Smooth muscle cell (in vitro differentiated cells): ENCODE data around the gene DLG2. TPM values are rescaled to one million over a fixed set of nuclear protein-coding genes. Genes with fewer than 3 reads are reported as not detected.

ENCODE experiments used
- DNase-seq: peaks from one replicate; lab custom pipeline; 2025; ENCODE audit not compliant: unreplicated experiment; lab: John Stamatoyannopoulos, UW
- H2AFZ ChIP-seq: fragments of 200-600 bp; sonication (generic); 2 replicates; pipeline ENCODE4 v1.6.0; 2016; ENCODE audit warnings: antibody characterized with exemption, low read depth, mild to moderate bottlenecking
- H3F3A ChIP-seq: fragments of 200-600 bp; sonication (generic); 2 replicates; pipeline ENCODE4 v1.6.0; 2017; ENCODE audit warnings: antibody characterized with exemption, low read depth
- H3K27ac ChIP-seq: fragments of 200-600 bp; sonication (generic); 2 replicates; pipeline ENCODE4 v1.5.1; 2016; ENCODE audit warnings: low read depth, mild to moderate bottlenecking
- H3K27me3 ChIP-seq: fragments of 200-600 bp; sonication (generic); 2 replicates; pipeline ENCODE4 v1.6.1; 2016; ENCODE audit warnings: low read depth, mild to moderate bottlenecking
- H3K36me3 ChIP-seq: fragments of 200-600 bp; sonication (generic); 2 replicates; pipeline ENCODE4 v1.5.1; 2016; ENCODE audit warnings: low read depth
- H3K4me1 ChIP-seq: fragments of 200-600 bp; sonication (generic); 2 replicates; pipeline ENCODE4 v1.5.1; 2016; ENCODE audit warnings: low read depth
- H3K4me2 ChIP-seq: fragments of 200-600 bp; sonication (generic); 2 replicates; pipeline ENCODE4 v1.6.0; 2016; ENCODE audit warnings: mild to moderate bottlenecking
- H3K4me3 ChIP-seq: fragments of 200-600 bp; sonication (generic); 2 replicates; pipeline ENCODE4 v1.5.1; 2016; ENCODE audit warnings: mild to moderate bottlenecking
- H3K79me2 ChIP-seq: fragments of 200-600 bp; sonication (generic); 2 replicates; pipeline ENCODE4 v1.6.0; 2016; ENCODE audit warnings: low read depth, mild to moderate bottlenecking
- H3K9ac ChIP-seq: fragments of 200-600 bp; sonication (generic); 2 replicates; pipeline ENCODE4 v1.6.0; 2016; ENCODE audit warnings: low read depth
- H3K9me3 ChIP-seq: fragments of 200-600 bp; sonication (generic); replicated peaks from 2 replicates; pipeline ENCODE4 v1.5.1; 2016; ENCODE audit warnings: low read depth
- H4K20me1 ChIP-seq: fragments of 200-600 bp; sonication (generic); 2 replicates; pipeline ENCODE4 v1.6.0; 2016; ENCODE audit warnings: low read depth
- WGBS: methylation state at CpG from one replicate; pipeline ENCODE4 v1.1.7; 2016; ENCODE audit warnings: low lambda C conversion rate; 5-methylcytosine and 5-hydroxymethylcytosine counted together
- polyA plus RNA-seq: library from polyadenylated mRNA; unstranded; fragments of >200 nt; fragmentation: Nextera tagmentation; extraction: Ambion mirVana; gene quantifications from 2 replicates; pipeline ENCODE4 v1.2.1, GENCODE V29; 2016
- total RNA-seq: library from RNA; depleted of rRNA; stranded (reverse); fragments of >200 nt; gene quantifications from 2 replicates; pipeline ENCODE4 v1.2.3, GENCODE V29; 2014
- TF ChIP-seq, protein P1 (sequence below): fragments of 200-600 bp; sonication (generic); IDR thresholded peaks from 2 replicates; pipeline ENCODE4 v1.5.1; 2017; ENCODE audit warnings: borderline replicate concordance, mild to moderate bottlenecking, antibody characterized with exemption; ENCODE audit not compliant: insufficient read depth, poor library complexity, severe bottlenecking

The DLG2 gene
- total and polyA plus RNA-seq, 2 experiments from 2014 or later: 0.74 to 1.1 TPM

DNA sequence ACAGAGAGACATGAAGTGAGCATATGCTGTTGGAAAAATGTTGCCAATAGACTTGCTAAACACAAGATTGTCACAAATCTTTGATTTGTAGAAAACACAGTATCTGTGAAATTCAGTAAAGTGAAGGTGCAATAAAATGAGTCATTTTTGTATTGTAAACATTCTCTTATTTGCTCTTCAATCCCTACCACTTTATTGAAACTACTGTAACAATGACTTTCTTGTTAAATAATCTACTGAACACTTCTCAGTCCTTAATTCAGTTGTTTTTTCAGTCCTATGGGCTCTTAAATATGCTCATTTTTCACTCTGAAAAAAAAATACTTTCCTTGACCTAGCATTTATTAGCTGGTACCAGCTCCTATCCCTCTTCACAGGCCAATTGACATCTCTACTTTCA, 531.9 kb downstream of the DLG2 start:
- H3K4me3 ChIP-seq: no peak overlapping the region
- no peaks in the 10 kb centered on the region for H4K20me1 ChIP-seq
- DNase-seq: no peak
- H3K9me3 ChIP-seq: no peaks in the 10 kb centered on the region
- H3K27ac ChIP-seq: no peak overlapping the region
- H3K4me1 ChIP-seq: no peaks in the 10 kb centered on the region
- H3F3A ChIP-seq: no peaks in the 10 kb centered on the region
- no peak overlapping the region for H3K9ac ChIP-seq
- H3K79me2 ChIP-seq: no peaks in the 10 kb centered on the region
- H3K4me2 ChIP-seq: no peak overlapping the region
- H2AFZ ChIP-seq: no peak overlapping the region
- H3K27me3 ChIP-seq: no peaks in the 10 kb centered on the region
- no peaks in the 10 kb centered on the region for H3K36me3 ChIP-seq
- TF ChIP-seq, protein P1, sequence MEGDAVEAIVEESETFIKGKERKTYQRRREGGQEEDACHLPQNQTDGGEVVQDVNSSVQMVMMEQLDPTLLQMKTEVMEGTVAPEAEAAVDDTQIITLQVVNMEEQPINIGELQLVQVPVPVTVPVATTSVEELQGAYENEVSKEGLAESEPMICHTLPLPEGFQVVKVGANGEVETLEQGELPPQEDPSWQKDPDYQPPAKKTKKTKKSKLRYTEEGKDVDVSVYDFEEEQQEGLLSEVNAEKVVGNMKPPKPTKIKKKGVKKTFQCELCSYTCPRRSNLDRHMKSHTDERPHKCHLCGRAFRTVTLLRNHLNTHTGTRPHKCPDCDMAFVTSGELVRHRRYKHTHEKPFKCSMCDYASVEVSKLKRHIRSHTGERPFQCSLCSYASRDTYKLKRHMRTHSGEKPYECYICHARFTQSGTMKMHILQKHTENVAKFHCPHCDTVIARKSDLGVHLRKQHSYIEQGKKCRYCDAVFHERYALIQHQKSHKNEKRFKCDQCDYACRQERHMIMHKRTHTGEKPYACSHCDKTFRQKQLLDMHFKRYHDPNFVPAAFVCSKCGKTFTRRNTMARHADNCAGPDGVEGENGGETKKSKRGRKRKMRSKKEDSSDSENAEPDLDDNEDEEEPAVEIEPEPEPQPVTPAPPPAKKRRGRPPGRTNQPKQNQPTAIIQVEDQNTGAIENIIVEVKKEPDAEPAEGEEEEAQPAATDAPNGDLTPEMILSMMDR: no peak

DNA sequence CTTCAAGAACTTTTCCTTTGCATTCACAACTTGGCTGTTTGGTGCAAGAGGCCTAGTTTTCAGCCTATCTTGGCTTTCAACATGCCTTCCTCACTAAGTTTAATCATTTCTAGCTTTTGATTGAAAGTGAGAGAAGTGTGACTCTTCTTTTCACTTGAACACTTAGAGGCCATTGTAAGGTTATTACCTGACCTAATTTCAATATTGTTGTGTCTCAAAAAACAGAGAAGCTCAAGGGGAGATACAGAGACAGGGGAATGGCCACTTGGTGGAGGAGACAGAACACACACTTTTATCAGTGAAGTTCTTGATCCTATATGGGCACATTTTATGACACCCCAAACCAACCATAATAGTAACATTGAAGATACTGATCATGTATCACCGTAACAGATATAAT, 532.3 kb downstream of the DLG2 start:
- H2AFZ ChIP-seq: no peak overlapping the region
- H3K27ac ChIP-seq: no peak overlapping the region
- H3F3A ChIP-seq: no peaks in the 10 kb centered on the region
- H3K79me2 ChIP-seq: no peaks in the 10 kb centered on the region
- TF ChIP-seq, protein P1: no peak
- H3K9ac ChIP-seq: no peak overlapping the region
- H3K27me3 ChIP-seq: no peaks in the 10 kb centered on the region
- H3K9me3 ChIP-seq: no peaks in the 10 kb centered on the region
- H4K20me1 ChIP-seq: no peaks in the 10 kb centered on the region
- no peak overlapping the region for H3K4me3 ChIP-seq
- 86% methylated on average over 1 of the region's 1 CpG for WGBS
- no peaks in the 10 kb centered on the region for H3K36me3 ChIP-seq
- H3K4me2 ChIP-seq: no peak overlapping the region
- no peak for DNase-seq
- H3K4me1 ChIP-seq: no peaks in the 10 kb centered on the region

DNA sequence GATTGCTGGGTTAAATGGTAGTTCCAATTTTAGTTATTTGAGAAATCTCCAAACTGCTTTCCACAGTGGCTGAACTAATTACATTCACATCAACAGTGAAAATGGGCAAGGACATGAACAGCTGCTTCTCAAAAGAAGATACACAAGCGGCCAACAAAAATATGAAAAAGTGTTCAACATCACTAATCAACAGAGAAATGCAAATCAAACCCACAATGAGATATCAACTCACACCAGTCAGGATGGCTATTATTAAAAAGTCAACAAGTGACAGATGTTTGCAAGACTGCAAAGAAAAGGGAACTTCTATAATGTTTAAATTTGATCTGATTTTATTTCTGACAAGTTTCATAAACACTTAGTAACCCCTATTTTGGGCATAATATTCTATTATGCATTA, 537.5 kb downstream of the DLG2 start:
- Histone ChIP-seq H4K20me1 (no peaks in the 10 kb centered on the region), H3K27me3 (no peaks in the 10 kb centered on the region), H3K9me3 (no peaks in the 10 kb centered on the region), H3K4me1 (no peaks in the 10 kb centered on the region), H3K36me3 (no peaks in the 10 kb centered on the region), H3F3A (no peaks in the 10 kb centered on the region), H3K79me2 (no peaks in the 10 kb centered on the region), H3K4me3 (no peak overlapping the region), H3K4me2 (no peak overlapping the region), H2AFZ (no peak overlapping the region), H3K27ac (no peak overlapping the region), H3K9ac (no peak overlapping the region)
- WGBS: 93% methylated on average over 1 of the region's 1 CpG
- no peak for DNase-seq
- TF ChIP-seq, protein P1: no peak

DNA sequence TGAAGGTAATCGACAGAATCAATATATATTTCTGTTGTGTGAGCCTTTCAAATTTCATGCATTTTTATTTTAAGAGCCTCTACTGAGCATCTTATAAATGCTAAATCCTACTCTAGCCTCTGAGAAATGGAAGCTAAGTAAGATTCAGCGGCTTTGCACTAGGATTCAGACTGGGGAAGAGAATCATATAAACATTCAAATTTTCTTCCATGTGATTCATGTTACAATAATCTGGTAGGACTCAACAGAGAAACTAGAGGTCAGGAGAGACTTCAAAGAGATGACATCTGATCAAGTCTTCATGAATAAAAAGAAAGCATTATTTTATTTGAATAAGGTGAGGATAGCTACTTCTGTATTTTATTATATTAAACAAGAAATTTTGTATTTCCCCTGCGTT, 538.9 kb downstream of the DLG2 start:
- no peaks in the 10 kb centered on the region for H4K20me1 ChIP-seq
- no peak for DNase-seq
- TF ChIP-seq, protein P1: no peak
- no peak overlapping the region for H3K27ac ChIP-seq
- H3K79me2 ChIP-seq: no peaks in the 10 kb centered on the region
- no peak overlapping the region for H3K9ac ChIP-seq
- no peaks in the 10 kb centered on the region for H3K4me1 ChIP-seq
- no peak overlapping the region for H3K4me2 ChIP-seq
- H3F3A ChIP-seq: no peaks in the 10 kb centered on the region
- H3K4me3 ChIP-seq: no peak overlapping the region
- H3K9me3 ChIP-seq: no peaks in the 10 kb centered on the region
- no peaks in the 10 kb centered on the region for H3K36me3 ChIP-seq
- 60% methylated on average over 3 of the region's 3 CpGs for WGBS
- no peaks in the 10 kb centered on the region for H3K27me3 ChIP-seq
- no peak overlapping the region for H2AFZ ChIP-seq
